ENCODE data around the gene DPEP3.
A peak's percentile ranks its signal among the peaks of the same experiment; 100 is the strongest.

Gene DPEP3

DNA sequence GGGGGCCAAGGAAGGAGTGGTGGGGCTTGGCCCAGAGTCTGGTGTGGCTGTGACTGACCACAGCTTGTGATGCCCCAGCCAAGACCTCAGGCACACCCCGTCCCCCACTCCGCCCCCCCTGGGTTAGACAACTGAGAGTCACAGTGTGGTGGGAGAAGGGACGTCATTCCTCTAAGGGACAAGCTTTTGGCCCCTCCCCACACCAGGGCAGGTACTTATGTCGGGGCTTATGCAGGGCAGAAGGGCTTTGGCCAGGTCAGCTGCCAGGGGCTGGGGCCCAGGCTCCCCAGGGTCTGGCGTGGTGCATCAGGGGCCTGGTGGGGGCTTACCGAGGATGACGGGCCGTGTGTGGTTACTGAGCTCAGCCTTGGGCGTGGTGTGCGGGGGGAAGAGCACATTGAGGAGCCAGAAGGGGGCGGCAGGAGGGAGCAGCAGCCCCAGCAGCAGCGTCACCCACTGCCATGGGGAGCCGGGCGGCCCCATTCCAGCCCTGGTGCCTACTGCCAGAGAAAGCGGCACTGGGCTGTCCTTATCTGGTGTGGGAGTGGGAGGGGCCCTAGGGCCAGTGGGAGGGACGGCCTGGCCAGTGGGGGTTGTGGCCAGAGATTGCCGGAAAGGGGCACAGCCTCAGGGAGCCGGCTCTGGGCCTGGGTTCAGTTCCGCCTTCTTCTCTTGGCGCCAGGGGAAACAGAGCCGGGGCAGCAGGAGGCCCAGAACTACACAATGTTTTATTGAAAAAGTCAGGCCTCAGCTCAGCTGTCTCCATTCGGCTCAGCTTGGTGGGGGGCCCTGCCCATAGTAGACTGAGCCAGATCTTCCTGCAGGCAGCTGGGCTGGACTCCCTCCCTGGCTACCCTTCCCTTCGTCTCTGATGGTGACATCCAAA, 36.4 kb downstream of the DPEP3 start, which contains the start of gene LCAT:
TSS of gene LCAT (minus strand) at position 502 of the 886 bp plus-strand sequence. CDS start at position 483, 19 bp downstream.
- H3K27ac ChIP-seq = peak within 1 kb of the TSS; percentile 44 to 89
- TF ChIP-seq, protein P1, sequence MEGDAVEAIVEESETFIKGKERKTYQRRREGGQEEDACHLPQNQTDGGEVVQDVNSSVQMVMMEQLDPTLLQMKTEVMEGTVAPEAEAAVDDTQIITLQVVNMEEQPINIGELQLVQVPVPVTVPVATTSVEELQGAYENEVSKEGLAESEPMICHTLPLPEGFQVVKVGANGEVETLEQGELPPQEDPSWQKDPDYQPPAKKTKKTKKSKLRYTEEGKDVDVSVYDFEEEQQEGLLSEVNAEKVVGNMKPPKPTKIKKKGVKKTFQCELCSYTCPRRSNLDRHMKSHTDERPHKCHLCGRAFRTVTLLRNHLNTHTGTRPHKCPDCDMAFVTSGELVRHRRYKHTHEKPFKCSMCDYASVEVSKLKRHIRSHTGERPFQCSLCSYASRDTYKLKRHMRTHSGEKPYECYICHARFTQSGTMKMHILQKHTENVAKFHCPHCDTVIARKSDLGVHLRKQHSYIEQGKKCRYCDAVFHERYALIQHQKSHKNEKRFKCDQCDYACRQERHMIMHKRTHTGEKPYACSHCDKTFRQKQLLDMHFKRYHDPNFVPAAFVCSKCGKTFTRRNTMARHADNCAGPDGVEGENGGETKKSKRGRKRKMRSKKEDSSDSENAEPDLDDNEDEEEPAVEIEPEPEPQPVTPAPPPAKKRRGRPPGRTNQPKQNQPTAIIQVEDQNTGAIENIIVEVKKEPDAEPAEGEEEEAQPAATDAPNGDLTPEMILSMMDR (IDR thresholded peaks at IDR 0.05) = no peak
- peak; percentile 91 for DNase-seq (ENCODE audit: low spot score)
- peak within 1 kb of the TSS; percentile 48 for H3K4me3 ChIP-seq

DNA sequence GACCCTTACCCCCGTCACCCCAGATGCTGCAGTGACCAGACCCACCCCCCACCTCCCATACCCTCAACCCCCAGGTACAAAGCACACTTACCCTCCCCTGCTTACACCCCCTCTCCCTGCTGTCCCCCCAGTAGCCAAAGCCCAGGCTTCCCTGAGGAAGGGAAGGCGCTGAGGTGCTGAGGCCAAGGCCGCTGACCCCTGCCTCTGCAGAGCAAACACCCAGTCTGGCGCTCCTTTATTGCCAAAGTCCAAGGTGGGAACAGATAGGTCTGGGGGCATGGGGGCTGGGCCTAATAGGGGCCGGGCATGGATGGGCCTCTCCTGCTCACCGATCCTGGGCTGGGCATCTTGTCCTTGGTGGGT, 37.1 kb downstream of the DPEP3 start:
- TF ChIP-seq, protein P1 (IDR thresholded peaks at IDR 0.05) = no peak
- DNase-seq (ENCODE audit: low spot score) = no peak
- H3K27ac ChIP-seq = peak overlapping the region; percentile 6 to 89
- H3K4me3 ChIP-seq = no peak overlapping the region

DNA sequence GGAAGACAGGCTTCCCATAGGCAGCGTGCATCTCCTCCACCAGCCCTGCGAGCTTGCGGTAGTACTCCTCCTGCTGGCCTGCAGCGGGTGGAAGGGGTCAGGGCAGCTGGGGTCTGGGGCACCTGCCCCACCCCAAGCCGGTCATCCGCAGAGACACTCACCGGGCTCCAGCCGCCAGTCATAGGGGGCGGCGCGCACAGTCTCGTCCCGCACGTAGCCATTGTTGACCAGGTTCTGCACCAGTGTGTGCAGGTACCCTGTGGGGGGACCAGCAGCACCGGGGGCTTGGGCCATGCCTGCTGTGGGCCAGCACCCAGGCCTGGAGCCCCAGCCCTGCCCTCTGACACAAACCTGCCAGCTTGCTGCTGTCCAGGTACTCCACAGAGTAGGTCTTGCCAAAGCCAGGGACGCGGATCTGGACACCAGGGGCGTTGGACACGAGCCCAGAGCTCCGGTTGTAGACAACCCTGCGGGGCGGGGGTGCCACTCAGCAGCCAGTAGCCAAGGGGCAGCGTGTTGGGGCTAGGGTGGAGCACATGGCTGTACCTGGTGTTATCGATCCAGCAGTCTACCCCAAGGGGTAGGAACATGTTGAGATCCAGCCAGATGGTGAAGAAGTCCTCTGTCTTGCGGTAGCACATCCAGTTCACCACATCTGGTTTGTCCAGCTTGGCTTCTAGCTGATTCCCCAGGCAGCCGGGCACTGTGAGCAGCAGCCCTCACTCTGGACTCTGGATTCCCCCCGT, 37.6 kb downstream of the DPEP3 start:
- Histone ChIP-seq H3K27ac (peak overlapping the region; percentile 6 to 89), H3K4me3 (no peak overlapping the region)
- TF ChIP-seq, protein P1 (IDR thresholded peaks at IDR 0.05) = no peak
- DNase-seq (ENCODE audit: low spot score) = no peak

DNA sequence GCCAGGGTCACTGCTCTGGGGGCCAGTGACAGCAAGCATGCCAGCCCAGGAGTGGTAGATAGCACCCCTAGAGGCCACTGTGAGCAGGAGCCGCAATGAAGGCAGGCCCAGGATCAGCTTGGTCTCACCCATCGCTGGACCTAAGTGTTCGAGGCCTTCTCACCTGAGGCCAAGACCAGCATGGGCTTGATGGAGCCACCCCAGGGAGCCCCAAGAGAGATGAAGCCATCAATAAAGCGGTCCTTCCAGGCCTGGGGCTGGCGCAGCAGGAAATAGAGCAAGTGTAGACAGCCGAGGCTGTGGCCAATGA, 38.1 kb downstream of the DPEP3 start:
- H3K27ac ChIP-seq = peak overlapping the region in 1 of 2 donors; percentile 89
- TF ChIP-seq, protein P1 (IDR thresholded peaks at IDR 0.05) = peak; percentile 23
- no peak for DNase-seq (ENCODE audit: low spot score)
- H3K4me3 ChIP-seq = no peak overlapping the region

DNA sequence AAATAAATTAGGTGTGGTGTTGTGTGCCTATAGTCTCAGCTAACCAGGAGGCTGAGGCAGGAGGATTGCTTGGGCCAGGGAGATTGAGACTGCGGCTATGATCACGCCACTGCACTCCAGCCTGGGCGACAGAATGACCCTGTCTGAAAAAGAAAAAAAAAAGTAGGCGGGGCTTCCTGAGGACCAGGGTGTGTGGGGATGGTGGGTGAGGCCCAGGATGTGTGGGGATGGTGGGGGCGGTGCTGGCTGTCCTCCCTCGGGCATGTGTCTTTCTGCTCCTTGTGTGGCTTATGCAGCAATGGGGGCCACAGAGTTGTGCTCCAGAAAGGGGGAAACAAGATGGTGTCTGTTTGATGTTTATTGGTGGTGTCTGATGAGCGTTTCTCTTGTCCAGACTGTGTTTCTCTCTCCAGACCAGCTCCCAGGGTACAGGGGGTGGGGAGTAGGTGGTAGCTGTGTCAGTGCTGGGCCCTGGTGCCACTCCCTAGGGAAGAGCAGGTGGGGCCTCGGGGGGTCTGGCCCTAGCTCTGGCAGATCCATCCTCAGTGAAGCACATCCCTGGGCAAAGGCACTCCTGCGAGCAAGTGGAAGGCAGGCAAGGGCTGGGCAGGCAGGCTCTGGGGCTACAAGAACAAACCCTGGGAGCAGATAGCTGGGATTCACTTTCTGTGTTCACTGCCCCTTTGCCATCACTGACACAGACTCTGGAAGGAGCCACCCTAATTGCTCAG, 38.7 kb downstream of the DPEP3 start:
- TF ChIP-seq, protein P1 (IDR thresholded peaks at IDR 0.05) = no peak
- Histone ChIP-seq H3K4me3 (no peak overlapping the region), H3K27ac (peak overlapping the region in 1 of 2 donors; percentile 89)
- DNase-seq (ENCODE audit: low spot score) = no peak

DNA sequence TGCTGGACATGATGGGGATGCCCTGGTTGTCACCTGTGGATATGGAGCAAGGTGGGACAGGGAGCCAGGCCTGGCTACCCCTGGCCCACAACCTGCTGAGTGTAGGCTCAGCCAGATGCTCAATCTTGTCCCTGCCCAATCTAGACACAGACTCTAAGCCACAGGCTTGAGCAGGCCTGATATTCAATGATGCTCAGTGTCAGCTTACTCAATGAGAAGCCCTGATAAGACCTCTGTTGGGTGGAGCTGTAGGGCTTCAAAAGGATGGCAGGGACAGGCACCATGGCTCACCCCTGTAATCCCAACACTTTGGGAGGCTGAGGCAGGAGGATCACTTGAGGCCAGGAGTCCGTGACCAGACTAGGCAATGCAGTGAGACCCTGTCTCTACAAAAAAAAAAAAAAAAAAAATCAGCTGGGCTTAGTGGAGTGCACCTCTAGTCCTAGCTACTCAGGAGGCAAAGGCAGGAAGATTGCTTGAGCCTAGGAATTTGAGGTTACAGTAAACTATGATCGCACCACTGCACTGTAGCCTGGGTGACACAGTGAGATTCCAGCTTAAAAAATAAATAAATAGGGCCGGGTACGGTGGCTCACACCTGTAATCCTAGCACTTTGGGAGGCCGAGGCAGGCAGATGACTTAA, 39.7 kb downstream of the DPEP3 start:
- H3K4me3 ChIP-seq = no peak overlapping the region
- TF ChIP-seq, protein P1 (IDR thresholded peaks at IDR 0.05) = no peak
- DNase-seq (ENCODE audit: low spot score) = no peak
- H3K27ac ChIP-seq = no peak overlapping the region
